DOHH2 (cell line): ENCODE measurements around the gene COL4A2.

Experiments used
- H3F3A ChIP-seq: fragments of 200-600 bp; sonication (generic), shearing (Covaris generic); 2 replicates; pipeline ENCODE4 v1.6.0; 2016; ENCODE audit warnings: antibody characterized with exemption, mild to moderate bottlenecking; ENCODE audit not compliant: control insufficient read depth, insufficient read depth
- H3K27ac ChIP-seq: fragments of 200-600 bp; sonication (generic); 2 replicates; pipeline ENCODE4 v1.5.1; 2014; ENCODE audit warnings: low read depth, mild to moderate bottlenecking, low read length, moderate library complexity
- H3K27me3 ChIP-seq: fragments of 200-600 bp; sonication (generic); 2 replicates; pipeline ENCODE4 v1.6.1; 2014; ENCODE audit warnings: mild to moderate bottlenecking, low read length, mixed read lengths; ENCODE audit not compliant: control insufficient read depth
- H3K36me3 ChIP-seq: fragments of 200-600 bp; sonication (generic); 2 replicates; pipeline ENCODE4 v1.6.1; 2014; ENCODE audit warnings: mild to moderate bottlenecking, low read length, moderate library complexity, mixed read lengths; ENCODE audit not compliant: control insufficient read depth
- H3K4me1 ChIP-seq: fragments of 200-600 bp; sonication (generic); 2 replicates; pipeline ENCODE4 v1.6.1; 2014; ENCODE audit warnings: mild to moderate bottlenecking, low read length, mixed read lengths; ENCODE audit not compliant: control insufficient read depth
- H3K4me2 ChIP-seq: fragments of 200-600 bp; sonication (generic); 2 replicates; pipeline ENCODE4 v1.6.0; 2014; ENCODE audit warnings: mild to moderate bottlenecking, low read length, moderate library complexity
- H3K4me3 ChIP-seq: fragments of 200-600 bp; sonication (generic); 2 replicates; pipeline ENCODE4 v1.5.1; 2014; ENCODE audit warnings: mild to moderate bottlenecking, low read length, mixed read lengths
- H3K79me2 ChIP-seq: fragments of 200-600 bp; sonication (generic); 2 replicates; pipeline ENCODE4 v1.6.1; 2014; ENCODE audit warnings: mild to moderate bottlenecking, low read length, mixed read lengths; ENCODE audit not compliant: control insufficient read depth
- H3K9me2 ChIP-seq: fragments of 200-600 bp; sonication (generic); replicated peaks from 2 replicates; pipeline ENCODE4 v1.6.1; 2014; ENCODE audit warnings: mild to moderate bottlenecking, low read length, mixed read lengths; ENCODE audit not compliant: control insufficient read depth
- H3K9me3 ChIP-seq: fragments of 200-600 bp; sonication (generic); 2 replicates; pipeline ENCODE4 v1.6.1; 2014; ENCODE audit warnings: antibody characterized with exemption, low read length, mixed read lengths; ENCODE audit not compliant: control insufficient read depth, insufficient read depth
- H4K20me1 ChIP-seq: fragments of 200-600 bp; sonication (generic); 2 replicates; pipeline ENCODE4 v1.6.0; 2014; ENCODE audit warnings: low read depth, mild to moderate bottlenecking, antibody characterized with exemption, low read length, moderate library complexity; ENCODE audit not compliant: control insufficient read depth, insufficient read depth
- EZH2phosphoT487 ChIP-seq: fragments of 200-600 bp; sonication (generic); IDR thresholded peaks from 2 replicates; pipeline ENCODE4 v1.6.1; 2017; ENCODE audit warnings: borderline replicate concordance, mild to moderate bottlenecking, antibody characterized with exemption, low read length, moderate library complexity, mixed read lengths
- TF ChIP-seq, protein P1 (sequence below): fragments of 200-600 bp; sonication (generic); IDR thresholded peaks from one replicate; pipeline ENCODE4 v1.5.1; 2014; ENCODE audit warnings: antibody characterized with exemption, mild to moderate bottlenecking, low read depth, low read length; ENCODE audit not compliant: poor library complexity, severe bottlenecking

COL4A2 gene

GRCh38 chr13:110317496-110318195, 10.6 kb downstream of the COL4A2 start:
- no peak for TF ChIP-seq EZH2phosphoT487
- TF ChIP-seq, protein P1, sequence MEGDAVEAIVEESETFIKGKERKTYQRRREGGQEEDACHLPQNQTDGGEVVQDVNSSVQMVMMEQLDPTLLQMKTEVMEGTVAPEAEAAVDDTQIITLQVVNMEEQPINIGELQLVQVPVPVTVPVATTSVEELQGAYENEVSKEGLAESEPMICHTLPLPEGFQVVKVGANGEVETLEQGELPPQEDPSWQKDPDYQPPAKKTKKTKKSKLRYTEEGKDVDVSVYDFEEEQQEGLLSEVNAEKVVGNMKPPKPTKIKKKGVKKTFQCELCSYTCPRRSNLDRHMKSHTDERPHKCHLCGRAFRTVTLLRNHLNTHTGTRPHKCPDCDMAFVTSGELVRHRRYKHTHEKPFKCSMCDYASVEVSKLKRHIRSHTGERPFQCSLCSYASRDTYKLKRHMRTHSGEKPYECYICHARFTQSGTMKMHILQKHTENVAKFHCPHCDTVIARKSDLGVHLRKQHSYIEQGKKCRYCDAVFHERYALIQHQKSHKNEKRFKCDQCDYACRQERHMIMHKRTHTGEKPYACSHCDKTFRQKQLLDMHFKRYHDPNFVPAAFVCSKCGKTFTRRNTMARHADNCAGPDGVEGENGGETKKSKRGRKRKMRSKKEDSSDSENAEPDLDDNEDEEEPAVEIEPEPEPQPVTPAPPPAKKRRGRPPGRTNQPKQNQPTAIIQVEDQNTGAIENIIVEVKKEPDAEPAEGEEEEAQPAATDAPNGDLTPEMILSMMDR = no peak
- Histone ChIP-seq H3F3A (no peaks in the 10 kb centered on the region), H3K4me2 (no peak overlapping the region), H3K9me3 (no peaks in the 10 kb centered on the region), H3K36me3 (no peaks in the 10 kb centered on the region), H3K27ac (no peak overlapping the region), H4K20me1 (no peaks in the 10 kb centered on the region), H3K4me1 (no peaks in the 10 kb centered on the region), H3K4me3 (no peak overlapping the region), H3K79me2 (no peaks in the 10 kb centered on the region), H3K9me2 (no peaks in the 10 kb centered on the region), H3K27me3 (no peaks in the 10 kb centered on the region)

- no peak for TF ChIP-seq EZH2phosphoT487
- TF ChIP-seq, protein P1 = no peak
- no peaks in the 10 kb centered on the region for H3K36me3 ChIP-seq
- H3K9me3 ChIP-seq = no peaks in the 10 kb centered on the region
- no peaks in the 10 kb centered on the region for H3K79me2 ChIP-seq
- H3K27me3 ChIP-seq = no peaks in the 10 kb centered on the region
- H3K4me3 ChIP-seq = no peak overlapping the region
- no peaks in the 10 kb centered on the region for H3F3A ChIP-seq
- no peaks in the 10 kb centered on the region for H3K4me1 ChIP-seq
- no peak overlapping the region for H3K27ac ChIP-seq
- no peaks in the 10 kb centered on the region for H4K20me1 ChIP-seq
- no peaks in the 10 kb centered on the region for H3K9me2 ChIP-seq
- H3K4me2 ChIP-seq = no peak overlapping the region
Measured at GRCh38 chr13:110318920-110319319, 11.8 kb downstream of the COL4A2 start.

DNA sequence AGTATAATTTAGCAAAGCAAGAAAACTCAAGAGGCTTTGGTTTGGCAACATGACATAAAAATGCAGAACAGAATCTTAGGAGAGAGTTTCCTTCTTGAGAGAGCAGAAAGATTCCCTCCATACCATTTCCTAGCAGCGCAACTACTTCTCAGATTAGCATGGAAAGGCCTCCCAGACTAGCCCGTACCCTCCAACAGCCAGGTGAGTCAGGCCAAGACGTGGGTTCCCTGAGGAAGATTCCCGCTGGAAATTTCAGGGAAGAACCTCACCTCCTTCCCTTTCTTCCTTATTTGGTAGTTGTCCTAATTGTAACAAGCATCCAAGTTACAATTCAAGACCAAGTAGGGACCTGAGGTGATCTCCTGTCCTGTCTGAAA, 12.3 kb downstream of the COL4A2 start:
- Histone ChIP-seq H3F3A (no peaks in the 10 kb centered on the region), H3K4me3 (no peak overlapping the region), H3K36me3 (no peaks in the 10 kb centered on the region), H3K9me2 (no peaks in the 10 kb centered on the region), H3K27ac (no peak overlapping the region), H4K20me1 (no peaks in the 10 kb centered on the region), H3K4me1 (no peaks in the 10 kb centered on the region), H3K79me2 (no peaks in the 10 kb centered on the region), H3K9me3 (no peaks in the 10 kb centered on the region), H3K4me2 (no peak overlapping the region), H3K27me3 (no peaks in the 10 kb centered on the region)
- TF ChIP-seq, protein P1 = no peak
- TF ChIP-seq EZH2phosphoT487 = no peak
